GM12878 (cell line): ENCODE measurements around the gene PANX2. TPM values are rescaled to one million over a fixed set of nuclear protein-coding genes. Genes with fewer than 3 reads are reported as not detected.

Experiments used
- ATAC-seq: fragments of 200-7000 bp; cut with Tn5 transposase; 3 replicates; pipeline ENCODE4 v1.9.1; 2020; ENCODE audit warnings: mild to moderate bottlenecking, moderate library complexity
- BruUV-seq: library from RNA; stranded (reverse); fragments of 400-500 nt; replicated peaks from 2 replicates; lab custom pipeline; 2021; lab: Mats Ljungman, UMichigan
- CTCF ChIA-PET: fragments of 300-600 bp; sonication (Branson Sonifier 250); formaldehyde crosslinking; extraction: SDS; loops from one replicate; lab custom pipeline; 2021; ENCODE audit warnings: inconsistent platforms; lab: Yijun Ruan, JAX
- POLR2A ChIA-PET: fragments of 350-600 bp; formaldehyde crosslinking; extraction: SDS; loops from one replicate; lab custom pipeline; 2021; ENCODE audit warnings: inconsistent platforms; lab: Charles Lee
- RAD21 ChIA-PET: fragments of 300-600 bp; sonication (Branson Sonifier 250); formaldehyde crosslinking; loops from one replicate; lab custom pipeline; 2023; ENCODE audit warnings: antibody characterized with exemption; ENCODE audit not compliant: unreplicated experiment; lab: Charles Lee
- SMC1A ChIA-PET: fragments of 300-600 bp; sonication (Branson Sonifier 250); formaldehyde crosslinking; loops from one replicate; lab custom pipeline; 2023; ENCODE audit not compliant: unreplicated experiment, uncharacterized antibody; lab: Charles Lee
- DNase-seq: peaks from one replicate; pipeline ENCODE4 v3.0.0-alpha.2; 2011; ENCODE audit warnings: low read depth, low spot score
- FAIRE-seq: peaks from 3 replicates; lab custom pipeline; 2011; peaks lifted over from hg19 to GRCh38; lab: Jason Lieb, UNC
- H2AFZ ChIP-seq: 2 replicates; pipeline ENCODE4 v1.6.0; 2011; ENCODE audit warnings: low read depth, low read length, control low read depth; ENCODE audit not compliant: control insufficient read depth
- H3K27ac ChIP-seq: 2 replicates; pipeline ENCODE4 v1.5.1; 2011; ENCODE audit warnings: control low read depth; ENCODE audit not compliant: control insufficient read depth, insufficient read depth
- H3K27me3 ChIP-seq, 2 experiments: replicated peaks in 1 of 2; 2 replicates each; pipeline versions ENCODE4 v1.6.0 to v1.6.1; 2011; ENCODE audit warnings: low read length in 1 of 2; ENCODE audit not compliant: control insufficient read depth in 2 of 2, insufficient read depth in 2 of 2
- H3K36me3 ChIP-seq, 2 experiments: 2 replicates each; pipeline ENCODE4 v1.5.1; 2011; ENCODE audit warnings: low read length in 1 of 2; ENCODE audit not compliant: control insufficient read depth in 2 of 2, insufficient read depth in 2 of 2
- H3K4me1 ChIP-seq: 2 replicates; pipeline ENCODE4 v1.6.1; 2011; ENCODE audit warnings: mild to moderate bottlenecking, low read length, moderate library complexity, mixed read lengths; ENCODE audit not compliant: control insufficient read depth, insufficient read depth
- H3K4me2 ChIP-seq: 2 replicates; pipeline ENCODE4 v1.6.0; 2011; ENCODE audit warnings: control low read depth; ENCODE audit not compliant: control insufficient read depth, insufficient read depth
- H3K4me3 ChIP-seq: fragments of 200-600 bp; sonication (generic); 2 replicates; pipeline ENCODE4 v1.5.1; 2016
- H3K79me2 ChIP-seq: 2 replicates; pipeline ENCODE4 v1.6.0; 2011; ENCODE audit warnings: low read length; ENCODE audit not compliant: control insufficient read depth, insufficient read depth
- H3K9ac ChIP-seq: 2 replicates; pipeline ENCODE4 v1.8.0; 2011; ENCODE audit warnings: low read length, control low read depth, mixed read lengths; ENCODE audit not compliant: control insufficient read depth, insufficient read depth
- H3K9me3 ChIP-seq: replicated peaks from 3 replicates; pipeline ENCODE4 v1.5.1; 2011; ENCODE audit warnings: mild to moderate bottlenecking, low read length; ENCODE audit not compliant: control insufficient read depth, insufficient read depth
- H4K20me1 ChIP-seq: 2 replicates; pipeline ENCODE4 v1.6.0; 2011; ENCODE audit not compliant: control insufficient read depth, insufficient read depth
- ATF7 ChIP-seq: fragments of 450-650 bp; IDR thresholded peaks from 2 replicates; pipeline ENCODE4 v1.6.1; 2016; ENCODE audit warnings: low read depth, mild to moderate bottlenecking
- CEBPZ ChIP-seq: fragments of 150-350 bp; IDR thresholded peaks from 2 replicates; pipeline ENCODE4 v1.6.1; 2016; ENCODE audit warnings: low read depth, low read length
- CHD1 ChIP-seq: IDR thresholded peaks from 2 replicates; pipeline ENCODE4 v1.6.1; 2012; ENCODE audit warnings: low read depth, low read length, improper control_type of control experiment
- CREB1 ChIP-seq: IDR thresholded peaks from 2 replicates; pipeline ENCODE4 v1.6.1; 2012; ENCODE audit warnings: low read depth, mild to moderate bottlenecking, inconsistent platforms
- CREM ChIP-seq: IDR thresholded peaks from 2 replicates; pipeline ENCODE4 v1.6.1; 2014; ENCODE audit warnings: antibody characterized with exemption, low read depth
- CTCF ChIP-seq, 3 experiments: IDR thresholded peaks in 2 of 3; conservative IDR thresholded peaks in 1 of 3; 2 replicates each; pipeline ENCODE4 v1.5.1; 2011; ENCODE audit warnings: low read depth in 3 of 3, low read length in 3 of 3, mild to moderate bottlenecking in 3 of 3, control low read depth in 2 of 3, moderate library complexity in 2 of 3, inconsistent platforms in 1 of 3, mixed read lengths in 1 of 3; ENCODE audit not compliant: control insufficient read depth in 2 of 3, insufficient read depth in 1 of 3; ENCODE audit errors: extremely low read depth in 1 of 3
- DPF2 ChIP-seq: fragments of 450-650 bp; IDR thresholded peaks from 2 replicates; pipeline ENCODE4 v1.6.1; 2017; ENCODE audit warnings: mild to moderate bottlenecking
- FOXK2 ChIP-seq: fragments of 450-650 bp; IDR thresholded peaks from 2 replicates; pipeline ENCODE4 v1.6.1; 2017; ENCODE audit warnings: mild to moderate bottlenecking, moderate library complexity
- IRF4 ChIP-seq: IDR thresholded peaks from 2 replicates; pipeline ENCODE4 v1.6.1; 2011; ENCODE audit warnings: low read depth, low read length
- JUNB ChIP-seq: IDR thresholded peaks from 2 replicates; pipeline ENCODE4 v1.6.1; 2016; ENCODE audit warnings: antibody characterized with exemption, mild to moderate bottlenecking
- MYB ChIP-seq: fragments of 150-350 bp; IDR thresholded peaks from 2 replicates; pipeline ENCODE4 v1.6.1; 2014; ENCODE audit warnings: mild to moderate bottlenecking, low read depth, low read length, borderline replicate concordance
- RUNX3 ChIP-seq: IDR thresholded peaks from 2 replicates; pipeline ENCODE4 v1.6.1; 2012; ENCODE audit warnings: low read length, inconsistent platforms
- SMAD1 ChIP-seq: fragments of 450-650 bp; IDR thresholded peaks from 2 replicates; pipeline ENCODE4 v1.6.1; 2018; ENCODE audit warnings: mild to moderate bottlenecking, low read depth; ENCODE audit not compliant: partially characterized antibody
- TBL1XR1 ChIP-seq: IDR thresholded peaks from 2 replicates; pipeline ENCODE4 v1.6.1; 2012; ENCODE audit warnings: low read depth, low read length, improper control_type of control experiment
- TCF12 ChIP-seq: IDR thresholded peaks from 2 replicates; pipeline ENCODE4 v1.6.1; 2011; ENCODE audit warnings: low read depth, mild to moderate bottlenecking, low read length
- ZSCAN29 ChIP-seq: fragments of 450-650 bp; IDR thresholded peaks from 2 replicates; pipeline ENCODE4 v1.6.1; 2017; ENCODE audit warnings: mild to moderate bottlenecking, moderate library complexity
- ZZZ3 ChIP-seq: IDR thresholded peaks from 2 replicates; pipeline ENCODE4 v1.6.1; 2011; ENCODE audit warnings: low read depth; ENCODE audit not compliant: control insufficient read depth, insufficient read length
- WGBS: methylation state at CpG from one replicate; pipeline ENCODE4 v1.1.6; 2016; ENCODE audit warnings: low lambda C conversion rate; ENCODE audit not compliant: insufficient replicate concordance, insufficient coverage; ENCODE audit errors: missing lambda C conversion rate; 5-methylcytosine and 5-hydroxymethylcytosine counted together
- in situ Hi-C: fragments of 300-500 bp; cut with MboI; formaldehyde crosslinking; loops from 9 replicates; pipeline ENCODE4 v1.14.3; 2018; ENCODE audit warnings: mixed read lengths
- intact Hi-C: fragments of 100-400 bp; cut with micrococcal nuclease; formaldehyde crosslinking; loops from one replicate; pipeline ENCODE4 v1.14.2; 2022; ENCODE audit not compliant: unreplicated experiment
- polyA plus RNA-seq, 11 experiments: library from polyadenylated mRNA; depleted of rRNA in 4 of 11; unstranded in 6 of 11; stranded (reverse) in 5 of 11; fragments of >200 nt; fragmentation: Nextera tagmentation in 4 of 11; fragmentation: Illumina TruSeq in 1 of 11; extraction: Ambion mirVana in 4 of 11; extraction: Trizol in 1 of 11; gene quantifications; 1 replicate in 1 of 11; 2 replicates in 10 of 11; pipeline versions ENCODE4 v1.2.1 to v1.2.3, GENCODE V29; 2011 to 2016; ENCODE audit warnings: inconsistent platforms in 2 of 11, missing spikeins in 2 of 11, low read depth in 1 of 11
- total RNA-seq, 4 experiments: library from RNA; depleted of rRNA in 3 of 4; stranded (reverse); fragments of >200 nt in 3 of 4; fragmentation: Illumina TruSeq in 1 of 4; extraction: Trizol in 1 of 4; gene quantifications; 2 replicates each; pipeline versions ENCODE4 v1.2.1 to v1.2.3, GENCODE V29; 2013 to 2021

Gene PANX2
- total and polyA plus RNA-seq, 10 of the 15 experiments (the other 5 are each of a cell fraction or from before 2014, with no cell fraction given) = 0.04 to 0.44 (median 0.17) TPM; not detected in 5

GRCh38 chr22:50167689-50168489, 2.6 kb upstream of the PANX2 start:
- no peak overlapping the region for H3K4me2 ChIP-seq
- in situ Hi-C loops = no loop called here
- CTCF ChIA-PET = no interaction called here

More at GRCh38 chr22:50167689-50168489, 2.6 kb upstream of the PANX2 start:
- Histone ChIP-seq H3K9ac (no peak overlapping the region), H2AFZ (no peak overlapping the region), H3K36me3 (no peaks in the 10 kb centered on the region), H3K27me3 (peaks cover 2 to 5% of the 10 kb centered on the region in 2 experiments; a peak in 3 of 4 replicates), H3K4me3 (no peak overlapping the region), H3K27ac (no peak overlapping the region), H3K79me2 (no peaks in the 10 kb centered on the region), H4K20me1 (no peaks in the 10 kb centered on the region), H3K9me3 (no peaks in the 10 kb centered on the region), H3K4me1 (no peaks in the 10 kb centered on the region)
- DNase-seq (no peak), FAIRE-seq (no peak), ATAC-seq (no peak)
- ChIA-PET SMC1A (no interaction called here), POLR2A (no interaction called here), RAD21 (no interaction called here)
- intact Hi-C loops = no loop called here
- WGBS = 84% methylated on average over 11 of the region's 11 CpGs
- no peak for TF ChIP-seq CREM
- no peak for TF ChIP-seq CEBPZ
- TF ChIP-seq TBL1XR1 = no peak
- no peak for TF ChIP-seq ATF7
- no peak for TF ChIP-seq IRF4
- TF ChIP-seq RUNX3 = no peak
- TF ChIP-seq CTCF (IDR thresholded peaks at IDR 0.05 in 2 of 3, conservative IDR thresholded peaks at IDR 0.05 in 1 of 3; ENCODE audit: control insufficient read depth in 2 of 3, extremely low read depth in 1 of 3, insufficient read depth in 1 of 3, low read depth in 3 of 3, low read length in 3 of 3) = no peak
- no peak for TF ChIP-seq MYB
- TF ChIP-seq SMAD1 = no peak
- no peak for TF ChIP-seq TCF12
- no peak for TF ChIP-seq JUNB
- no peak for TF ChIP-seq ZSCAN29
- no peak for TF ChIP-seq CREB1
- TF ChIP-seq ZZZ3 = no peak
- TF ChIP-seq FOXK2 = no peak
- no peak for TF ChIP-seq DPF2
- TF ChIP-seq CHD1 = no peak
- no TSS peak for BruUV-seq
